WTC11 (cell line): ENCODE measurements around the gene BCO2. TPM values are rescaled to one million over a fixed set of nuclear protein-coding genes. Genes with fewer than 3 reads are reported as not detected.

ENCODE experiments used
- ATAC-seq: fragments of 200-7000 bp; cut with Tn5 transposase; 2 replicates; pipeline ENCODE4 v1.10.0; 2021; ENCODE audit warnings: mild to moderate bottlenecking, moderate library complexity
- CTCF ChIA-PET: fragments of 300-600 bp; sonication (Branson Sonifier 250); formaldehyde crosslinking; loops from one replicate; lab custom pipeline; 2021; ENCODE audit warnings: antibody characterized with exemption; lab: Charles Lee
- POLR2A ChIA-PET: fragments of 350-600 bp; sonication (Branson Sonifier 250); formaldehyde crosslinking; loops from one replicate; lab custom pipeline; 2021; ENCODE audit warnings: antibody characterized with exemption; lab: Charles Lee
- DNase-seq: peaks from one replicate; pipeline ENCODE4 v3.0.0; 2021; ENCODE audit warnings: low spot score
- H3K27ac Mint-ChIP-seq: 2 replicates; pipeline ENCODE4 v1.8.0; 2021; ENCODE audit warnings: mixed read lengths
- H3K27me3 Mint-ChIP-seq: 2 replicates; pipeline ENCODE4 v1.8.0; 2021; ENCODE audit warnings: low read depth, mild to moderate bottlenecking, moderate library complexity, mixed read lengths
- H3K36me3 Mint-ChIP-seq: 2 replicates; pipeline ENCODE4 v1.8.0; 2021; ENCODE audit warnings: mixed read lengths
- H3K4me1 Mint-ChIP-seq: 2 replicates; pipeline ENCODE4 v1.8.0; 2022; ENCODE audit warnings: mixed read lengths
- H3K4me3 Mint-ChIP-seq: 2 replicates; pipeline ENCODE4 v1.8.0; 2021; ENCODE audit warnings: mild to moderate bottlenecking, moderate library complexity, mixed read lengths
- H3K9me3 Mint-ChIP-seq: 2 replicates; pipeline ENCODE4 v1.8.0; 2021; ENCODE audit warnings: mixed read lengths
- ARID4B ChIP-seq: sonication (generic); formaldehyde crosslinking; IDR thresholded peaks from 2 replicates; pipeline ENCODE4 v1.8.0; 2023; ENCODE audit warnings: missing genetic modification reagents, mild to moderate bottlenecking, borderline replicate concordance
- ATF6 ChIP-seq: sonication (generic); formaldehyde crosslinking; IDR thresholded peaks from 2 replicates; pipeline ENCODE4 v1.8.1; 2023; ENCODE audit warnings: mild to moderate bottlenecking, missing genetic modification reagents
- CDX4 ChIP-seq: fragments of 250-450 bp; sonication (Bioruptor Pico); IDR thresholded peaks from 2 replicates; pipeline ENCODE4 v1.9.0; 2021; ENCODE audit warnings: moderate library complexity, mild to moderate bottlenecking, inconsistent platforms, borderline replicate concordance
- E2F1 ChIP-seq: sonication (generic); formaldehyde crosslinking; IDR thresholded peaks from 2 replicates; pipeline ENCODE4 v1.8.0; 2022; ENCODE audit warnings: mild to moderate bottlenecking, missing genetic modification reagents
- FOXJ3 ChIP-seq: sonication (generic); formaldehyde crosslinking; IDR thresholded peaks from 2 replicates; pipeline ENCODE4 v1.9.0; 2021; ENCODE audit warnings: missing genetic modification reagents, mild to moderate bottlenecking, borderline replicate concordance
- FOXP4 ChIP-seq: sonication (generic); formaldehyde crosslinking; IDR thresholded peaks from 2 replicates; pipeline ENCODE4 v1.8.0; 2022; ENCODE audit warnings: mild to moderate bottlenecking, missing genetic modification reagents
- HMGA2 ChIP-seq: fragments of 250-450 bp; sonication (Bioruptor Pico); IDR thresholded peaks from 2 replicates; pipeline ENCODE4 v1.4.0; 2021; ENCODE audit warnings: mild to moderate bottlenecking, moderate library complexity
- HMGXB4 ChIP-seq: sonication (generic); formaldehyde crosslinking; IDR thresholded peaks from 2 replicates; pipeline ENCODE4 v1.8.1; 2023; ENCODE audit warnings: mild to moderate bottlenecking, moderate library complexity, missing genetic modification reagents
- MYBL2 ChIP-seq: sonication (generic); formaldehyde crosslinking; IDR thresholded peaks from 2 replicates; pipeline ENCODE4 v1.8.1; 2023; ENCODE audit warnings: mild to moderate bottlenecking, moderate library complexity, missing genetic modification reagents
- NFATC4 ChIP-seq: fragments of 250-450 bp; sonication (Bioruptor Pico); IDR thresholded peaks from 2 replicates; pipeline ENCODE4 v1.9.0; 2021; ENCODE audit warnings: mild to moderate bottlenecking
- OVOL2 ChIP-seq: fragments of 250-450 bp; sonication (Bioruptor Pico); IDR thresholded peaks from 2 replicates; pipeline ENCODE4 v1.9.0; 2021; ENCODE audit warnings: mild to moderate bottlenecking, borderline replicate concordance
- PRRX2 ChIP-seq: fragments of 250-450 bp; sonication (Bioruptor Pico); IDR thresholded peaks from 2 replicates; pipeline ENCODE4 v1.8.0; 2021; ENCODE audit warnings: mild to moderate bottlenecking
- SOX15 ChIP-seq: fragments of 250-450 bp; sonication (Bioruptor Pico); IDR thresholded peaks from 2 replicates; pipeline ENCODE4 v1.9.0; 2021; ENCODE audit warnings: mild to moderate bottlenecking
- ZMAT4 ChIP-seq: fragments of 250-450 bp; sonication (Bioruptor Pico); IDR thresholded peaks from 2 replicates; pipeline ENCODE4 v1.9.0; 2021; ENCODE audit warnings: mild to moderate bottlenecking
- ZNF671 ChIP-seq: fragments of 250-450 bp; sonication (Bioruptor Pico); IDR thresholded peaks from 2 replicates; pipeline ENCODE4 v1.8.0; 2021; ENCODE audit warnings: mild to moderate bottlenecking
- total RNA-seq: library from RNA; stranded (reverse); gene quantifications from 3 replicates; pipeline ENCODE4 v1.2.3, GENCODE V29; 2021

Gene BCO2
- total RNA-seq, 1 experiment from 2014 or later, result 1.0 TPM

- no peak for TF ChIP-seq HMGXB4 (CRISPR knock-in tag)
- TF ChIP-seq, all 79 proteins: peak for 0
Measured at GRCh38 chr11:112235750-112236390, 60.6 kb downstream of the BCO2 start (continued).

GRCh38 chr11:112237451-112237850 is 62.1 kb downstream of the BCO2 start:
- H3K4me3 Mint-ChIP-seq, result no peak overlapping the region
- 0 out of 2 replicates have a peak, but pooled peaks cover under 1% of the 10 kb centered on the region for H3K4me1 Mint-ChIP-seq
- POLR2A ChIA-PET, result no interaction called here
- TF ChIP-seq OVOL2 (CRISPR knock-in tag) (no peak), FOXP4 (CRISPR knock-in tag) (no peak), CDX4 (CRISPR knock-in tag) (no peak), ZNF671 (CRISPR knock-in tag) (no peak), HMGA2 (CRISPR knock-in tag) (no peak), E2F1 (no peak), FOXJ3 (CRISPR knock-in tag) (no peak), PRRX2 (CRISPR knock-in tag) (no peak), MYBL2 (no peak), ZMAT4 (CRISPR knock-in tag) (no peak)
- no peak overlapping the region for H3K27ac Mint-ChIP-seq
- CTCF ChIA-PET, result no interaction called here
- H3K27me3 Mint-ChIP-seq, result no peaks in the 10 kb centered on the region
- peaks cover 21% of the 10 kb centered on the region for H3K36me3 Mint-ChIP-seq
- no peaks in the 10 kb centered on the region for H3K9me3 Mint-ChIP-seq
- no peak for DNase-seq
- ATAC-seq, result no peak

GRCh38 chr11:112238041-112238440 is 62.7 kb downstream of the BCO2 start:
- ATAC-seq (no peak), DNase-seq (no peak)
- Mint-ChIP-seq H3K9me3 (peaks cover 4% of the 10 kb centered on the region; the same call in 1 of the 2 replicates), H3K4me1 (no peaks in the 10 kb centered on the region), H3K27ac (no peak overlapping the region), H3K27me3 (no peaks in the 10 kb centered on the region), H3K36me3 (peaks cover 25% of the 10 kb centered on the region), H3K4me3 (no peak overlapping the region)
- ChIA-PET POLR2A (no interaction called here), CTCF (no interaction called here)
- no peak for TF ChIP-seq NFATC4
- no peak for TF ChIP-seq E2F1
- no peak for TF ChIP-seq ARID4B (CRISPR knock-in tag)
- TF ChIP-seq CDX4 (CRISPR knock-in tag), result no peak
- no peak for TF ChIP-seq ATF6
- no peak for TF ChIP-seq SOX15 (CRISPR knock-in tag)
